Measurements from ENCODE around the gene ATXN7.

Gene ATXN7

GRCh38 chr3:64048631-64049061, 185.0 kb downstream of the ATXN7 start:
- no peak for DNase-seq (ENCODE audit: low spot score)

GRCh38 chr3:64049136-64049535, 185.5 kb downstream of the ATXN7 start:
- no peak for DNase-seq (ENCODE audit: low spot score)

- DNase-seq (ENCODE audit: low spot score), result no peak
Measured at GRCh38 chr3:64049832-64050231, 186.2 kb downstream of the ATXN7 start.

Small RNA genes within 50 kb of the gene (small RNA-seq; reads per million reads assigned to genes)
- 0 reads per million in 2 experiments for gene SCAANT1

Data from SK-N-DZ (cell line).